ENCODE data around the gene BEND2.

The BEND2 gene

DNA sequence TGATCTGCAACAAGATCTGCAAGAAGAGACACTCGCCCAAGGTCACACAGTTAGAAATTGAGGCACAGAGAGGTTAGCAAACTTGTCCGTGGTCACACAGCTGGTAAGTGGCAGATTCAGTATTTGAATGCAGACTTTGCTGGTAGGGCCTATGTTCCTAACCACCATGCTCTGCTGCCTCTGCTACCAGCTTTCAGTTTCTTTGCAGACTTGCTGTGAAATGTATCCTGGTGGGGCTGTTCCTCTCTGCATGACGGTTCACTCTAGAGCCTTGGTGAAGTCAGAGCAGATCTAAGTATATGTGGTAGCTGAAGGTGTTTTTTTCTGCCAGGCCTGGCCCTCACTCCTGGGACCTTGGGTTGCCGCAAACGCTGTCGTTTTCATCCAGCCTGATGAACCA lies 87.1 kb downstream of the BEND2 start:
- no peak for DNase-seq

DNA sequence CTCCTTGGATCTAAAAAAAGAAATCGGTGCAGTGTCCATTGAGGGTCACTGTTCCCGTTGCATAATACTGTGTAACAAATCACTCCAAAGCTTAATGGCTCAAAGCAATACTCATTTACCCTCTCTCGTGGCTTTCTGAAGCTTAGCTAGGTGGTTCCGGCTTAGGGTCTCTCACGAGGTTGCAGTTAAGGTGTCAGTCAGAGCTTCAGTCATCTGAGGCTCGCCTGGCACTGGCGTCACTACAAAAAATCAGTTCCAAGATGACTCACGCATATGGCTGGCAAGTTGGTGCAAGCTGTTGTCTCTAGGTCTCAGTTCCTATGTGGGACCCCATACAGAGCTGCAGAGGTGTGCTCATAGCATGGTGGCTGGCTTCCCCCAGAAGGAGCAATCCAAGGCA lies 91.0 kb downstream of the BEND2 start:
- DNase-seq: no peak

DNA sequence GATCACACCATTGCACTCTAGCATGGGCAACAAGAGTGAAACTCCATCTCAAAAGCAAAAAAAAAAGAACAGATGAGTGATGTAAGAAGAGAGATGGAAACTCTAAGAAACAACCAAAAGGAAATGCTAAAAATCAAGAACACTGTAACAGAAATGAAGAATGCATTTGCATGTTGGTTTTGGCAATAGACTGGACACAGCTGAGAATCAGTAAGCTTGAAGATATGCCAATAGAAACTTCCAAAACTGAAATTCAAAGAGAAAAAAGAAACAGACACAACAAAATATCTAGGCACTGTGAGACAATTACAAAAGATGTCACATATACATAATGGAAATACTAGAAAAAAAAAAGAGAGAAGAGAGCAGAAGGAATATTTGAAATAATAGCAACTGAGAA lies 93.7 kb downstream of the BEND2 start:
- no peak for DNase-seq

DNA sequence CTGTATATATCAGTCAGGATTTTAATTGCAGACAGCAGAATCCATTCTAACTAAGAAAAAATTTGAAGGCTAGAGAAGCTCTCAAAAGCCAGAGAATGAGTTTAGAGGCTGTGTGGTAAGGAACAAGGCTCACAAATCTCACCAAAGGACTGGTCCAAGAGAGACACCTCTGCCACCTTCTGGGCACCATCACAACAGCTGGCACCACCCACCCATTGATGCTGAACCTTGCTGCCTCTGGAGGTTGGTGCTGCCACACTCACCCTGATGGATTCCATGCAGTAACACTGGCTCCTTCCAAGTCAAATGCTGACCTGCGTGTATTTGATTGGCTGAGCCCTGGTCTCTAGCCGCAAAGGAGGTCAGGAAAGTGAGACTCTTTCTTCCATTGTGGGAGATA lies 100.8 kb downstream of the BEND2 start:
- no peak for DNase-seq

All from C1 segment of cervical spinal cord (tissue), 14 donors.